ENCODE results near the gene ST8SIA5. TPM values are rescaled to one million over a fixed set of nuclear protein-coding genes. Genes with fewer than 3 reads are reported as not detected.

Gene ST8SIA5
- total and polyA plus RNA-seq, 9 of the 15 experiments (the other 6 are each of a cell fraction or from before 2014, with no cell fraction given): 0.03 to 0.33 (median 0.06) TPM; not detected in 5

GRCh38 chr18:46754661-46755292 lies 2.1 kb downstream of the ST8SIA5 start:
- 0% methylated on average over 8 of the region's 13 CpGs for WGBS (ENCODE audit: insufficient coverage, low coverage, missing lambda C conversion rate)
- in situ Hi-C loops (cut with MboI) (no loop called here), intact Hi-C loops (cut with micrococcal nuclease) (no loop called here)
- Histone ChIP-seq H3K27me3 (ENCODE audit: control insufficient read depth in 2 of 2, insufficient read depth in 2 of 2, low read length in 2 of 2) (peaks cover 2 to 21% of the 10 kb centered on the region in 2 experiments; a peak in 3 of 5 replicates), H3K9ac (ENCODE audit: insufficient read depth in 1 of 2, low read depth in 2 of 2, low read length in 2 of 2) (no peak overlapping the region), H2AFZ (ENCODE audit: low read depth, low read length) (no peak overlapping the region), H3K9me1 (ENCODE audit: control insufficient read depth, insufficient read depth, low read length) (no peaks in the 10 kb centered on the region), H3K27ac (ENCODE audit: extremely low read depth, low read depth, low read length) (no peak overlapping the region), H3K36me3 (ENCODE audit: control insufficient read depth, insufficient read depth, low read length) (no peaks in the 10 kb centered on the region), H3K9me3 (replicated peaks; ENCODE audit: control insufficient read depth, insufficient read depth, low read depth, low read length) (no peaks in the 10 kb centered on the region), H3K4me2 (ENCODE audit: insufficient read depth, low read length) (no peak overlapping the region), H3K79me2 (ENCODE audit: control insufficient read depth, insufficient read depth, low read length) (no peaks in the 10 kb centered on the region), H4K20me1 (replicated peaks; ENCODE audit: control insufficient read depth, insufficient read depth, low read length) (no peaks in the 10 kb centered on the region), H3K4me3 (no peak overlapping the region), H3K4me1 (replicated peaks in 1 of 2; ENCODE audit: control insufficient read depth in 2 of 2, insufficient read depth in 2 of 2, low read length in 2 of 2) (peaks cover 0 to 4% of the 10 kb centered on the region in 2 experiments; a peak in 1 of 5 replicates)
- TF ChIP-seq FOXJ2 (tag; IDR thresholded peaks at IDR 0.05) (no peak), CTCF (IDR thresholded peaks at IDR 0.05 in 2 of 3, conservative IDR thresholded peaks at IDR 0.05 in 1 of 3; ENCODE audit: insufficient read depth in 2 of 3, low read depth in 1 of 3, low read length in 3 of 3) (peak in 2 of 3 experiments; percentile 19 to 32; a peak in 2 of 6 replicates), ZNF143 (CRISPR knock-in tag; IDR thresholded peaks at IDR 0.05) (no peak)
- no TSS peak for BruUV-seq (replicated peaks)
- ChIA-PET CTCF (ENCODE audit: low intra/inter-chr PET ratio) (no interaction called here), POLR2A (no interaction called here)
- ATAC-seq: peak; percentile 63
- FAIRE-seq: no peak
- peak in 1 of 4 experiments; percentile 9 for DNase-seq (ENCODE audit: extremely low read depth in 1 of 4, low spot score in 3 of 4)
